ENCODE results near the gene FAM219A.

Gene FAM219A, protein sequence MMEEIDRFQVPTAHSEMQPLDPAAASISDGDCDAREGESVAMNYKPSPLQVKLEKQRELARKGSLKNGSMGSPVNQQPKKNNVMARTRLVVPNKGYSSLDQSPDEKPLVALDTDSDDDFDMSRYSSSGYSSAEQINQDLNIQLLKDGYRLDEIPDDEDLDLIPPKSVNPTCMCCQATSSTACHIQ

GRCh38 chr9:34458013-34458958 is at the start of gene FAM219A, which contains the start of gene DNAI1:
Gene FAM219A (minus strand): TSS chr9:34458570. CDS start chr9:34458263, 307 bp downstream.
Gene DNAI1 (plus strand): TSS chr9:34458805. CDS start chr9:34459006, 201 bp downstream.
- FAIRE-seq, result peak; percentile 98

GRCh38 chr9:34507966-34508365 is 49.6 kb upstream of the FAM219A start:
- no peak for FAIRE-seq

DNA sequence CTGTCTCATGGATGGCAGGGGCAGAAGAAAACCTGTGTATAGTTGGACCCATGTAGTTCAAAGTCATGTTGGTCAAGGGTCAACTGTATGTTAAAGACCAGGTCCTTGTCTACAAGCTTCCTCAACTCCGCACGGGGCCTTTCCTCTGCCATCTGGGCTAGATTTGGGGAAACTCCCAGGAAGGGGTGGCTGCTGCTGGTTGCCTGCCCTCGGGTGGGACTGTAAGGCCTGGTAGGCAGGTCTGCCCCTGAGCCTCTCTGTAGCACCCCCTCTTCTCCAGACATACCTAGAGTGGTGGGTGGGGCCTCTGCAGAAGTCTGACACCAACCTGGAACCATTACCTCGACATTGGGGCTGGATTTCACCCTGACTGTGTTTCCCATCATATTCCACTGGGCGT is 49.2 kb upstream of the FAM219A start:
- no peak for FAIRE-seq

- no peak for FAIRE-seq
These were observed 48.3 kb upstream of the FAM219A start for GRCh38 chr9:34506623-34507022.

- FAIRE-seq, result no peak
These were observed 47.2 kb upstream of the FAM219A start for GRCh38 chr9:34505370-34506120.

- no peak for FAIRE-seq
These were observed 45.0 kb upstream of the FAM219A start for GRCh38 chr9:34503406-34503805.

GRCh38 chr9:34502891-34503290 is 44.5 kb upstream of the FAM219A start:
- no peak for FAIRE-seq

DNA sequence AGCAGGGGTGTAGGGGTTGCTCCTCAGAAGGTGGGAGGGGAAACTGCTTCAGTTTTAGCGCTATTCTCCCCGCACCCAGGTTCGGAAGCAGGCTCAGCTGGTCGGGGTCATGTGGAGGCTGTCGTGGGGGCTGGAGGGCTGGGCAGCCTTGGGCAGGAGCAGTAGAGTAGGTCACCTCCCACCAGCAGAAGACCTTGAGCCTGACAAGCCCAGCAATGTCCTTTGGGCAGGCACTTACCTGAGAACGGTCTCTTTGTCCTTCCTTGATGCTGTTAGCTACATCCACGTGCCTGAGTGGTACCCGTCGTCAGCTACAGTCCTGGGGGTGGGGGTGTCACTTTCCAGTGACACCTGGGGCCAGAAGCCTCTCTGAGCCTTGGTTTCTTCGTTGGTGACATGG is 44.1 kb upstream of the FAM219A start:
- no peak for FAIRE-seq

- FAIRE-seq, result no peak
These were observed 43.6 kb upstream of the FAM219A start for GRCh38 chr9:34501889-34502425.

GRCh38 chr9:34501372-34501771 is 43.0 kb upstream of the FAM219A start:
- FAIRE-seq, result no peak

- no peak for FAIRE-seq
These were observed 42.4 kb upstream of the FAM219A start for GRCh38 chr9:34500623-34501267.

GRCh38 chr9:34499076-34499475 is 40.7 kb upstream of the FAM219A start:
- no peak for FAIRE-seq

DNA sequence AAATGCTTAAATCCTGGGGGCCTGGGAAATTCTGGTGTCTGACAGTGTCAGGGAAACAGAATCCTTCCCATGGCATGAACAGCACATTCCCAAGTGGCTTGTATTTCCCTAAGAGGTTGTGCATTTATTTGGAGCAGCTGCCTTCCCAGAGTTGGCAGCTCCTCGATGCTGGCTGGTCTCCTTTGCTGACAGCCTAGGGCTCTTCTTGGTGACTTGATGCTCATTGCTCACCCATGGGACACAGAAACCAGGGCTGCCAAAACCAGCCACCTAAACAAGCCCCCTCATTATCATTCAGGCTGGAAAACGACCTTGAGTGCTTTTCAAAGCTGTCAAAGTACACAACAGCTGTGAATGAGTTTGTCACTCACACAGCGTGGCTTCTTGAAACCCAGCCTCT is 40.2 kb upstream of the FAM219A start:
- no peak for FAIRE-seq

- no peak for FAIRE-seq
These were observed 37.9 kb upstream of the FAM219A start for GRCh38 chr9:34496149-34496712.

GRCh38 chr9:34493972-34494535 is 35.7 kb upstream of the FAM219A start:
- FAIRE-seq, result no peak

DNA sequence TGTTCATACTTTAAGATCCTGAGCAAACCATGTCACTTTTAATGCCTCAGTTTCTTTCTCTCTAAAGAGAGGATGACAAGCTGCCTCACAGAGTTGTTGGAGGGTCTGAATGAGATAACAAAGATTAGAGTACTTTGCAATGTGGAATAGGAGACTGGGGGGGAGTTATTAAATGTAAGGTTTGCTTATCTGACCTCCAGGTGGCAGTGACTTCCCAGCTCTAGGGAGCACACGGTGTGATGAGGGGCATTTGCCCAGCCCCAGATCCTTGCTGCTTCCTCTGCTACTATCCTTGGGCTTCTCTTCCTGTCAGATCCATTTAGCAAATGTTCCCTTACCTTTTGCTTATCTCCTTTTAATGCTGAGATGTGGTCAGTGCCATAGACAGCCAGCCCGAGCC is 33.7 kb upstream of the FAM219A start:
- no peak for FAIRE-seq

DNA sequence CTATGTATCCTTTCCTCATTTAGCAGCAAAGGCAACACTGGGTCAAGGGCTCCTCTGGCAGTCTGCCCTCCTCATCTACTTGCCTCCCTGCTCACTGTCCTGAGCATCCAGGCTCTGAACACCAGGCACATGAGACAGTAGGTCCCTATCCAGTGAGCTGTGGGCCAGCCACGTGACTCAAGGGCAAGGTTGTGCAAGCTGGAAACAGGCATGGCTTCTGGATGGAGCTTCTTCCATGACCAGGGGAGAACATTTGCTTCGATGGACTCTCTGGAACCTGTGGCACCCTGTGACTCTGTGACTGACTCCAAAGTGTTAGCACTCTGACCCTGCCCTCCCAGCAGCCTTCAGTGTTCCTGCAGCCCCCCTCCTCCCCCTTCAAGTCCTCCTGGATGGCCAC is 33.2 kb upstream of the FAM219A start:
- no peak for FAIRE-seq

- FAIRE-seq, result no peak
These were observed 32.4 kb upstream of the FAM219A start for GRCh38 chr9:34490760-34491159.

DNA sequence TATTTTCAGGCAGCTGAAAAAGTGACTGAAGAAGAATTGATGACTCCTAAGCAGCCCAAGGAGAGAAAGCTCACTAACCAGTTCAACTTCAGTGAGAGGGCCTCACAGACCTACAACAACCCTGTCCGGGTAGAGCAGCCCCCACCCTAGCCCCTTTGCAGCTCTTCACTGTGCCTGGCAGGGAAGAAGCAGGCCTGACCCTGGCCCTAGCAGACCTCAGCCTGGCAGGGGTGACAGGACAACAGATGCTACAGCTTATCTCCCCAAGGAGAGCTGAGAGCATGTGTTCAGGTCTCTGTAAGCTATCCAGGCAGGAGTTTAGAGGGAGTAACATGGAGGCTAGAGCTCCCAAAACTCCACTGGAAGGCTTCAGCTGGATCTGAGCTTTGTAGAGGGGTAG is 32.0 kb upstream of the FAM219A start:
- FAIRE-seq, result no peak

DNA sequence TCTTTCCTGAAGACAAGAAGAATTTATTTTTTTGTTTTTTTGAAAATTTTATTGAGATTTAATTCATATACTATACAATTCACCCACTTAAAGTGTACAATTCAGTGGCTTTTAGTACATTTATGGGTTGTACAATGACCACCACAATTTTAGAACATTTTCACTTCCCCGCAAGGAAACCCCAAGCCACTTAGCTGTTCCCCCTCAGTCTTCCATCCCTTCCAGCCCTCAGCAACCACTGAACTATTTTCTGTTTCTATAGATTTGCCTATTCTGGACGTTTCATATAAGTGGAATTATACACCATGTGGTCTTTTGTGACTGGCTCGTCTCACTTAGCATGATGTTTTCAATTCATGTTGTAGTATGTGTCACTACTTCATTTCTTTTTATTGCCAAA is 28.2 kb upstream of the FAM219A start:
- FAIRE-seq, result no peak

DNA sequence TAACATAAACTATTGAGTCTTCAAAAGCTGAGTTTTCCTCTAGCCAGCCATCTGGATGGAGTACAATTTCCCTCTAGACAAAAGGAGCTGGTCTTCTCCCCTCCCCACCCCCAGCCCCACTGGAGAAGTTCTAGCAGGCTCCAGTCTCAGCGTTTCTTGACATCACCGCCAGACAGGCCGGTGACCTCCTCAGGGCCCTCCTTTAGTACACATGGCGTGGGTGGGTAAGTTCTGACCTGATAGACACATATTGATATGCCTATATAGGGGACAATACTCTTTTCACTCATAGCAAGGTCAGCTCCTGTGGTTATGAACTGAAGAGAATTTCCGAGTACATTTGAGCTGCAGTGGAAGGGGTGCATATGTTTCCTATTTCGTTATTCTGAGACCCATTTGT is 27.5 kb upstream of the FAM219A start:
- FAIRE-seq, result no peak

DNA sequence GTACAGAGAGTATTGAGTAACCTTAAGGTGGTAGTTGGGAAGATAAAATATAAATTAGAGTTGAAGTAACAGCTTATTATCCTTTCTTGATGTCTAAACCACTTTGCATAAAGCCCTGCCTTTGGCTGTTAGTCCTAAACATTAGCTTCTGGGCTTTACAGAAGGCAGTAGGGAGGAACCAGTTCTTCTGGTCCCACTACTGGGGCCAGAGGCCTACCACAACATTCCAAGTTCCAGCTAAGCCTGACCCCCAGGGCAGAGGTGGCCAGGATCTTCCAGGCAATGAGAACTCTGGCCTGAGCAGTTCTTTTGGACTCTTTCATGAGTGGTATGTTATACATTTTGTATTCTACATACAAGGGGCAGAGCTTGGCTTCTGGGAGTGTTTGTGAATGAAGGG is 26.3 kb upstream of the FAM219A start:
- no peak for FAIRE-seq
